B cell (primary cell): Measurements from ENCODE around the gene ENDOU.

ENCODE experiments used
- CTCF ChIP-seq: fragments of 200-600 bp; IDR thresholded peaks from one replicate; pipeline ENCODE4 v1.8.0; 2022; ENCODE audit warnings: antibody characterized with exemption, mild to moderate bottlenecking
- EZH2 ChIP-seq: IDR thresholded peaks from 2 replicates; pipeline ENCODE4 v1.6.1; 2012; ENCODE audit warnings: borderline replicate concordance, low read depth, mild to moderate bottlenecking, moderate library complexity, low read length; ENCODE audit not compliant: insufficient read depth, poor library complexity, severe bottlenecking

GRCh38 chr12:47742253-47742825 is 17.0 kb upstream of the ENDOU start:
- TF ChIP-seq CTCF: peak; percentile 98
- no peak for TF ChIP-seq EZH2
